K562 (cell line): ENCODE measurements around the gene NFATC1. TPM values are rescaled to one million over a fixed set of nuclear protein-coding genes. Genes with fewer than 3 reads are reported as not detected.

ENCODE experiments used
- ATAC-seq: fragments of 200-7000 bp; cut with Tn5 transposase; 3 replicates; pipeline ENCODE4 v1.9.1; 2020; ENCODE audit warnings: moderate library complexity
- BruUV-seq: library from RNA; stranded (reverse); fragments of 400-500 nt; replicated peaks from 2 replicates; lab custom pipeline; 2021; lab: Mats Ljungman, UMichigan
- CTCF ChIA-PET: fragments of 300-600 bp; formaldehyde crosslinking; extraction: SDS; loops from one replicate; lab custom pipeline; 2021; ENCODE audit warnings: low intra/inter-chr PET ratio; lab: Yijun Ruan, JAX
- POLR2A ChIA-PET: fragments of 300-600, 350-650 bp; sonication (Branson Sonifier 250); formaldehyde crosslinking; extraction: SDS; loops from one replicate; lab custom pipeline; 2021; ENCODE audit warnings: antibody characterized with exemption, inconsistent platforms; lab: Yijun Ruan, JAX
- DNase-seq, 4 experiments: peaks; one replicate each; pipeline versions ENCODE4 v3.0.0 to v3.0.0-alpha.2; 2011 to 2018; ENCODE audit warnings: low spot score in 3 of 4, mixed read lengths in 3 of 4; ENCODE audit errors: extremely low read depth in 1 of 4
- FAIRE-seq: peaks from 2 replicates; lab custom pipeline; 2011; peaks lifted over from hg19 to GRCh38; lab: Jason Lieb, UNC
- H2AFZ ChIP-seq: 2 replicates; pipeline ENCODE4 v1.6.0; 2011; ENCODE audit warnings: low read depth, low read length, control low read depth, inconsistent platforms
- H3K27ac ChIP-seq: fragments of 200-600 bp; 3 replicates; pipeline ENCODE4 v1.8.0; 2011; ENCODE audit warnings: low read depth, mild to moderate bottlenecking, control low read depth, inconsistent platforms, low read length, moderate library complexity, mixed read lengths; ENCODE audit errors: extremely low read depth
- H3K27me3 ChIP-seq, 2 experiments: fragments of 300-600 bp in 1 of 2; 2 replicates in 1 of 2; 3 replicates in 1 of 2; pipeline versions ENCODE4 v1.6.0 to v1.8.0; 2011; ENCODE audit warnings: inconsistent platforms in 2 of 2, low read length in 2 of 2, mild to moderate bottlenecking in 1 of 2, mixed read lengths in 1 of 2, moderate library complexity in 1 of 2; ENCODE audit not compliant: control insufficient read depth in 2 of 2, insufficient read depth in 2 of 2
- H3K36me3 ChIP-seq: fragments of 300-600 bp; 3 replicates; pipeline ENCODE4 v1.8.0; 2011; ENCODE audit warnings: mild to moderate bottlenecking, low read length, inconsistent platforms; ENCODE audit not compliant: control insufficient read depth, insufficient read depth
- H3K4me1 ChIP-seq, 2 experiments: fragments of 200-600 bp in 1 of 2; replicated peaks in 1 of 2; 2 replicates in 1 of 2; 3 replicates in 1 of 2; pipeline versions ENCODE4 v1.5.1 to v1.8.0; 2011; ENCODE audit warnings: inconsistent platforms in 2 of 2, low read length in 2 of 2, mild to moderate bottlenecking in 1 of 2, mixed read lengths in 1 of 2, moderate library complexity in 1 of 2; ENCODE audit not compliant: control insufficient read depth in 2 of 2, insufficient read depth in 2 of 2
- H3K4me2 ChIP-seq: 2 replicates; pipeline ENCODE4 v1.6.1; 2011; ENCODE audit warnings: low read length, control low read depth, inconsistent platforms, mixed read lengths; ENCODE audit not compliant: insufficient read depth
- H3K4me3 ChIP-seq: fragments of 200-600 bp; sonication (generic), shearing (Covaris generic); 2 replicates; pipeline ENCODE4 v1.5.1; 2016; ENCODE audit warnings: control low read depth, inconsistent platforms
- H3K79me2 ChIP-seq: fragments of 200-600 bp; 3 replicates; pipeline ENCODE4 v1.8.0; 2011; ENCODE audit warnings: low read length, inconsistent platforms; ENCODE audit not compliant: control insufficient read depth, insufficient read depth
- H3K9ac ChIP-seq, 2 experiments: 2 replicates each; pipeline versions ENCODE4 v1.6.0 to v1.6.1; 2011; ENCODE audit warnings: low read depth in 2 of 2, low read length in 2 of 2, control low read depth in 1 of 2, inconsistent platforms in 1 of 2, mild to moderate bottlenecking in 1 of 2, mixed read lengths in 1 of 2; ENCODE audit not compliant: insufficient read depth in 1 of 2
- H3K9me1 ChIP-seq: one replicate; pipeline ENCODE4 v1.6.0; 2011; ENCODE audit warnings: inconsistent platforms, mild to moderate bottlenecking, low read length, moderate library complexity; ENCODE audit not compliant: control insufficient read depth, insufficient read depth
- H3K9me3 ChIP-seq: replicated peaks from 2 replicates; pipeline ENCODE4 v1.5.1; 2011; ENCODE audit warnings: low read depth, low read length, inconsistent platforms; ENCODE audit not compliant: control insufficient read depth, insufficient read depth
- H4K20me1 ChIP-seq: replicated peaks from 2 replicates; pipeline ENCODE4 v1.6.1; 2011; ENCODE audit warnings: low read length, inconsistent platforms, mixed read lengths; ENCODE audit not compliant: control insufficient read depth, insufficient read depth
- DDX20 ChIP-seq: fragments of 450-650 bp; IDR thresholded peaks from 2 replicates; pipeline ENCODE4 v1.6.1; 2016; ENCODE audit warnings: missing genetic modification characterization, low read depth, mild to moderate bottlenecking, missing compliant biosample characterization, moderate library complexity
- EWSR1 ChIP-seq: fragments of 450-650 bp; IDR thresholded peaks from 2 replicates; pipeline ENCODE4 v1.6.1; 2018; ENCODE audit warnings: borderline replicate concordance, mild to moderate bottlenecking, low read depth, moderate library complexity; ENCODE audit not compliant: partially characterized antibody
- HMG20A ChIP-seq: fragments of 450-650 bp; formaldehyde crosslinking; conservative IDR thresholded peaks from 2 replicates; pipeline ENCODE4 v1.4.0; 2020; ENCODE audit warnings: mild to moderate bottlenecking, mixed read lengths
- HNRNPL ChIP-seq: fragments of 200-400 bp; formaldehyde crosslinking; IDR thresholded peaks from 2 replicates; pipeline ENCODE4 v1.6.1; 2017; ENCODE audit warnings: low read depth, mild to moderate bottlenecking, low read length
- RBM15 ChIP-seq: fragments of 200-400 bp; formaldehyde crosslinking; IDR thresholded peaks from 2 replicates; pipeline ENCODE4 v1.6.1; 2018; ENCODE audit warnings: mild to moderate bottlenecking, low read length, moderate library complexity; ENCODE audit not compliant: insufficient read depth
- RBM17 ChIP-seq: fragments of 200-400 bp; formaldehyde crosslinking; IDR thresholded peaks from 2 replicates; pipeline ENCODE4 v1.6.1; 2017; ENCODE audit warnings: low read depth, mild to moderate bottlenecking, low read length, borderline replicate concordance
- SIRT6 ChIP-seq: IDR thresholded peaks from one replicate; pipeline ENCODE4 v1.6.1; 2012; ENCODE audit warnings: low read depth, mild to moderate bottlenecking, control low read depth, inconsistent platforms, low read length, moderate library complexity
- ZNF175 ChIP-seq: fragments of 200-800 bp; sonication (Bioruptor generic); IDR thresholded peaks from 2 replicates; pipeline ENCODE4 v1.6.1; 2016; ENCODE audit warnings: low read depth, mild to moderate bottlenecking, missing genetic modification characterization, missing compliant biosample characterization
- WGBS: fragments of 100-300 bp; shearing (Covaris generic); methylation state at CpG from one replicate; pipeline ENCODE4 v1.1.6; 2016; ENCODE audit warnings: low coverage, mixed read lengths; ENCODE audit not compliant: insufficient coverage; ENCODE audit errors: missing lambda C conversion rate; 5-methylcytosine and 5-hydroxymethylcytosine counted together
- in situ Hi-C: fragments of 300-500 bp; cut with MboI; formaldehyde crosslinking; loops from 4 replicates; pipeline ENCODE4 v1.15.0; 2018; ENCODE audit warnings: inconsistent platforms, mixed read lengths
- intact Hi-C: fragments of 100-400 bp; cut with micrococcal nuclease; formaldehyde crosslinking; loops from 2 replicates; pipeline ENCODE4 v1.14.2; 2022
- polyA plus RNA-seq, 8 experiments: library from polyadenylated mRNA; depleted of rRNA in 4 of 8; stranded (reverse) in 5 of 8; unstranded in 3 of 8; fragments of >200 nt; fragmentation: Nextera tagmentation in 2 of 8; fragmentation: Illumina TruSeq in 1 of 8; extraction: Ambion mirVana in 2 of 8; extraction: Trizol in 1 of 8; gene quantifications; 2 replicates each; pipeline versions ENCODE4 v1.2.1 to v1.2.3, GENCODE V29; 2011 to 2014; ENCODE audit warnings: inconsistent platforms in 1 of 8, missing spikeins in 1 of 8
- total RNA-seq, 7 experiments: library from RNA; depleted of rRNA in 6 of 7; stranded (reverse); fragments of >200 nt in 6 of 7; fragmentation: Illumina TruSeq in 2 of 7; extraction: Trizol in 2 of 7; gene quantifications; 2 replicates each; pipeline versions ENCODE4 v1.2.1 to v1.2.3, GENCODE V29; 2011 to 2021; ENCODE audit warnings: low replicate concordance in 1 of 7

NFATC1 gene
- total and polyA plus RNA-seq, 9 of the 15 experiments (the other 6 are each of a cell fraction or from before 2014, with no cell fraction given), result 1.1 to 16.4 (median 2.5) TPM

GRCh38 chr18:79484661-79485621 lies 89.2 kb downstream of the NFATC1 start:
- FAIRE-seq, result no peak
- ChIA-PET POLR2A (no interaction called here), CTCF (no interaction called here)
- TF ChIP-seq SIRT6 (no peak), DDX20 (tag) (no peak), RBM17 (no peak), ZNF175 (no peak), RBM15 (no peak), EWSR1 (no peak), HNRNPL (no peak), HMG20A (no peak)
- no peaks in the 10 kb centered on the region for H3K79me2 ChIP-seq
- in situ Hi-C loops, result no loop called here
- H3K9me1 ChIP-seq, result no peaks in the 10 kb centered on the region
- no peak overlapping the region for H3K4me2 ChIP-seq
- H3K9ac ChIP-seq, result no peak overlapping the region
- no peaks in the 10 kb centered on the region for H3K27me3 ChIP-seq
- H2AFZ ChIP-seq, result no peak overlapping the region
- 69% methylated on average over 7 of the region's 50 CpGs for WGBS
- no peaks in the 10 kb centered on the region for H3K9me3 ChIP-seq
- no peaks in the 10 kb centered on the region for H4K20me1 ChIP-seq
- no peaks in the 10 kb centered on the region; a peak in 2 of 5 replicates for H3K4me1 ChIP-seq
- DNase-seq, result no peak
- H3K36me3 ChIP-seq, result 0 out of 3 replicates have a peak, but pooled peaks cover 3% of the 10 kb centered on the region
- H3K4me3 ChIP-seq, result no peak overlapping the region
- intact Hi-C loops, result no loop called here
- no TSS peak for BruUV-seq
- ATAC-seq, result no peak
- H3K27ac ChIP-seq, result no peak overlapping the region
